Measurements from ENCODE around the gene LRRFIP1. TPM values are rescaled to one million over a fixed set of nuclear protein-coding genes. Genes with fewer than 3 reads are reported as not detected.
"Not testable (repeated sequence)": the region's sequence is repeated elsewhere in the genome, so short reads cannot be mapped to it uniquely, and the experiment has no call there.

LRRFIP1 gene
- total RNA-seq, 4 donors from 2014 or later: 98.5 to 147 (median 122) TPM

DNA sequence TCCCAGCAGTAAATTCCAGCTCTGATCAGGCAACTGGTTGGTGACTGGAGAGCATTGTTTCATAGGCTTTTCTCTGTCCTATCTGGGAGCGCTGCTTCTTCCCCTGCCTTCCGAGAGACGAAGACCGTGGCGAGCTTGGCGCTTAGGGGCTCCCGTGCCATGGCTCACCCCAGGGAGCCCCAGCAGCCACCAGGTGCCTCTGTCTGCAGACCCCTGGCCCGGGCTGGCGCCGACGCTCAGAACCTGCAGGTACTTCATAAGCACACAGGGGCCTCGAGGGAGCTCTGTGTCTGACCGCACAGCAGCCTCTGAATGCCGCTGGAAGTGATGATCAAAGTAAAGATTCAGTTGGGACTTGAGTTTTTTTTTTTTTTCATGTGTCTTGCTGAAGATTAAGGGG, 152.1 kb downstream of the LRRFIP1 start:
- no peak for TF ChIP-seq POLR2A (IDR thresholded peaks at IDR 0.05)
- no peak for TF ChIP-seq EP300 (IDR thresholded peaks at IDR 0.05; ENCODE audit: low read depth)
- TF ChIP-seq, protein P1, sequence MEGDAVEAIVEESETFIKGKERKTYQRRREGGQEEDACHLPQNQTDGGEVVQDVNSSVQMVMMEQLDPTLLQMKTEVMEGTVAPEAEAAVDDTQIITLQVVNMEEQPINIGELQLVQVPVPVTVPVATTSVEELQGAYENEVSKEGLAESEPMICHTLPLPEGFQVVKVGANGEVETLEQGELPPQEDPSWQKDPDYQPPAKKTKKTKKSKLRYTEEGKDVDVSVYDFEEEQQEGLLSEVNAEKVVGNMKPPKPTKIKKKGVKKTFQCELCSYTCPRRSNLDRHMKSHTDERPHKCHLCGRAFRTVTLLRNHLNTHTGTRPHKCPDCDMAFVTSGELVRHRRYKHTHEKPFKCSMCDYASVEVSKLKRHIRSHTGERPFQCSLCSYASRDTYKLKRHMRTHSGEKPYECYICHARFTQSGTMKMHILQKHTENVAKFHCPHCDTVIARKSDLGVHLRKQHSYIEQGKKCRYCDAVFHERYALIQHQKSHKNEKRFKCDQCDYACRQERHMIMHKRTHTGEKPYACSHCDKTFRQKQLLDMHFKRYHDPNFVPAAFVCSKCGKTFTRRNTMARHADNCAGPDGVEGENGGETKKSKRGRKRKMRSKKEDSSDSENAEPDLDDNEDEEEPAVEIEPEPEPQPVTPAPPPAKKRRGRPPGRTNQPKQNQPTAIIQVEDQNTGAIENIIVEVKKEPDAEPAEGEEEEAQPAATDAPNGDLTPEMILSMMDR (IDR thresholded peaks at IDR 0.05): no peak
- TF ChIP-seq POLR2AphosphoS5 (IDR thresholded peaks at IDR 0.05): no peak
- Histone ChIP-seq H3K27me3 (no peaks in the 10 kb centered on the region), H3K4me1 (no peaks in the 10 kb centered on the region), H3K9me3 (no peaks in the 10 kb centered on the region), H3K27ac (no peak overlapping the region), H3K36me3 (peaks cover 0 to 44% (median 20%) of the 10 kb centered on the region in 4 donors), H3K4me3 (no peak overlapping the region)
- in situ Hi-C loops (cut with MboI; ENCODE audit: low pct_ligation_motif_present in 1 of 4, low pct_unique_long_range_greater_than_20kb in 1 of 4, low sequenced_read_pairs in 3 of 4) (no loop called here), intact Hi-C loops (cut with DNase I; ENCODE audit: low total_unique reads) (no loop called here)
- DNase-seq: no peak
- 97% methylated on average over 14 of the region's 14 CpGs; no CpG with 5 or more reads in 1 of the 2 donors for WGBS, 2 donors (ENCODE audit: low coverage in 1 of 2)

DNA sequence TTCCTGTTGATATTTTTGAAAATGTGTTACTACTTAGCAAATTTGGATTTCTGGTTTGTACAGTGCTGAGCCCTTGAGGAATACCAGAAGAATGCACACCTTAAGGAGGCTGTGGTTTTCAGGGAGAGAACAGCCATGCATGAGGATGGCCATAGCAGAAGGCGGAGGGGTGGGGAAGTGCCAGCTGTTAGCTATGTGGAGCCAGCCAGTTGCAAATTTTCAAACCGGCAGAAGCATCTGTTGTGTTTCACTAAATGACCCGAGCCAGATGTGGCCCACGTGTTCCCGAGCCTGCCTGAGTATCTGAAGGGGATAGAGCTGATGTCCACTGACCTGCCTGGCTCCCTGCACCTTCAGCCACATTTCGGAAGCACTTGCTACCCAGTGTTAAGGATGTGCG, 154.8 kb downstream of the LRRFIP1 start:
- Histone ChIP-seq H3K27ac (no peak overlapping the region), H3K4me1 (no peaks in the 10 kb centered on the region), H3K9me3 (peaks cover 7 to 8% of the 10 kb centered on the region in 2 donors), H3K36me3 (peaks cover 0 to 50% (median 19%) of the 10 kb centered on the region in 4 donors), H3K4me3 (no peak overlapping the region), H3K27me3 (no peaks in the 10 kb centered on the region)
- in situ Hi-C loops (cut with MboI; ENCODE audit: low pct_ligation_motif_present in 1 of 4, low pct_unique_long_range_greater_than_20kb in 1 of 4, low sequenced_read_pairs in 3 of 4) (no loop called here), intact Hi-C loops (cut with DNase I; ENCODE audit: low total_unique reads) (no loop called here)
- 70 to 83% methylated on average over 1 to 7 of the region's 7 CpGs for WGBS, 2 donors (ENCODE audit: low coverage in 1 of 2)
- TF ChIP-seq POLR2AphosphoS5 (IDR thresholded peaks at IDR 0.05) (no peak), EP300 (IDR thresholded peaks at IDR 0.05; ENCODE audit: low read depth) (no peak), POLR2A (IDR thresholded peaks at IDR 0.05) (no peak)
- TF ChIP-seq, protein P1 (IDR thresholded peaks at IDR 0.05): no peak
- no peak for DNase-seq

DNA sequence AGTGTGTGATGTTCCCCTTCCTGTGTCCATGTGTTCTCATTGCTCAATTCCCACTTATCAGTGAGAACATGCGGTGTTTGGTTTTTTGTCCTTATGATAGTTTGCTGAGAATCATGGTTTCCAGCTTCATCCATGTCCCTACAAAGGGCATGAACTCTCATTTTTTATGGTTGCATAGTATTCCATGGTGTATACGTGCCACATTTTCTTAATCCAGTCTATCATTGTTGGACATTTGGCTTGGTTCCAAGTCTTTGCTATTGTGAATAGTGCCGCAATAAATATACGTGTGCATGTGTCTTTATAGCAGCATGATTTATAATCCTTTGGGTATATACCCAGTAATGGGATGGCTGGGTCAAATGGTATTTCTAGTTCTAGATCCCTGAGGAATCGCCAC, 156.3 kb downstream of the LRRFIP1 start:
- H3K9me3 ChIP-seq; H3K27me3 ChIP-seq; H3K27ac ChIP-seq; in situ Hi-C loops (cut with MboI; ENCODE audit: low pct_ligation_motif_present in 1 of 4, low pct_unique_long_range_greater_than_20kb in 1 of 4, low sequenced_read_pairs in 3 of 4); intact Hi-C loops (cut with DNase I; ENCODE audit: low total_unique reads); H3K4me3 ChIP-seq; DNase-seq; H3K4me1 ChIP-seq: not testable (repeated sequence)
- WGBS, 2 donors (ENCODE audit: low coverage in 1 of 2): 88% methylated on average over 4 of the region's 5 CpGs; no CpG with 5 or more reads in 1 of the 2 donors
- H3K36me3 ChIP-seq: peaks cover 0 to 35% (median 16%) of the 10 kb centered on the region in 4 donors

DNA sequence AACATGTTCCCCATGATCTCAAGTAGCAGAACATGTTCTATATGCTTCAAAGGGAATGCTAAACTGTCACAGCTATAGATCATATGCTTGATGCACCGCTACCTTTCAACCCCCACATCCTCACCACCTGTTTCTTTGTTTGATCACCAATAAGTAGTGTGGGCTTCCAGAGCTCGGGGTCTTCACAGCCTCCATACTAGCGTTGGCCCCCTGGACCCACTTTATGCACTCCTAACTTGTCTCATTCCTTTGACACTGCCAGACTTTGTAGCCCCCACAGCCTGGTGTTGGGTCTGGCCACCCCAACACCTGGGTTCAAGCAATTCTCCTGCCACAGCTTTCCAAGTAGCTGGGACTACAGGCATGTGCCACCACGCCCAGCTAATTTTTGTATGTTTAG, 159.5 kb downstream of the LRRFIP1 start:
- 89 to 90% methylated on average over 3 to 4 of the region's 4 CpGs for WGBS, 2 donors (ENCODE audit: low coverage in 1 of 2)
- no peak for TF ChIP-seq POLR2A (IDR thresholded peaks at IDR 0.05)
- TF ChIP-seq, protein P1 (IDR thresholded peaks at IDR 0.05): no peak
- no peak for TF ChIP-seq POLR2AphosphoS5 (IDR thresholded peaks at IDR 0.05)
- intact Hi-C loops (cut with DNase I; ENCODE audit: low total_unique reads): no loop called here
- Histone ChIP-seq H3K27me3 (no peaks in the 10 kb centered on the region), H3K36me3 (peaks cover 0 to 11% (median under 1%) of the 10 kb centered on the region in 4 donors), H3K27ac (no peak overlapping the region), H3K4me1 (no peaks in the 10 kb centered on the region), H3K4me3 (no peak overlapping the region), H3K9me3 (peaks cover 8 to 9% of the 10 kb centered on the region in 2 donors)
- DNase-seq: no peak
- in situ Hi-C loops (cut with MboI; ENCODE audit: low pct_ligation_motif_present in 1 of 4, low pct_unique_long_range_greater_than_20kb in 1 of 4, low sequenced_read_pairs in 3 of 4): no loop called here

DNA sequence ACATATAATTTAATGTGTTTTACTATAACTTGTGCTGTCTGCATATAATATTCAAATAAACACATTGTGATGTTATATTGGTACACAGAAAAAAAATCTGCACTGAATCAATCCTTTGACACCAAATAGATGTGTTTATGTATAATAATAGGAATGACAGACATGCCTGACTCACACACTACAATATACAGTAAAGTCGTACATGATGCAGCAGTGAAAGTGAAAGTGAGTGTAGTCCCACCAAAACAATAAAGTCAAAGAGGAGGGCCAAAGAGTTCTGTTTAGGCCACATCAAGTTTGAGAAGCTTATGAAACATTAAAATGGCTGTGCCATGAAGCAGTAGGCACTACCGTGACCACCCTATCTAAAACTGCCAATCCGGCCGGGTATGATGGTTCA, 163.0 kb downstream of the LRRFIP1 start:
- Histone ChIP-seq H3K4me3 (no peak overlapping the region), H3K4me1 (no peaks in the 10 kb centered on the region), H3K36me3 (peaks cover 0 to 5% (median 0%) of the 10 kb centered on the region in 4 donors), H3K27ac (no peak overlapping the region), H3K9me3 (peaks cover 8 to 9% of the 10 kb centered on the region in 2 donors), H3K27me3 (no peaks in the 10 kb centered on the region)
- TF ChIP-seq POLR2A (IDR thresholded peaks at IDR 0.05) (no peak), EP300 (IDR thresholded peaks at IDR 0.05; ENCODE audit: low read depth) (no peak), POLR2AphosphoS5 (IDR thresholded peaks at IDR 0.05) (no peak)
- TF ChIP-seq, protein P1 (IDR thresholded peaks at IDR 0.05): no peak
- intact Hi-C loops (cut with DNase I; ENCODE audit: low total_unique reads) (no loop called here), in situ Hi-C loops (cut with MboI; ENCODE audit: low pct_ligation_motif_present in 1 of 4, low pct_unique_long_range_greater_than_20kb in 1 of 4, low sequenced_read_pairs in 3 of 4) (no loop called here)
- 75 to 82% methylated on average over 4 of the region's 4 CpGs for WGBS, 2 donors (ENCODE audit: low coverage in 1 of 2)
- no peak for DNase-seq
